Smooth muscle cell (in vitro differentiated cells): ENCODE data around the gene NKX2-1. TPM values are rescaled to one million over a fixed set of nuclear protein-coding genes. Genes with fewer than 3 reads are reported as not detected.

Source experiments
- DNase-seq: peaks from one replicate; lab custom pipeline; 2025; ENCODE audit not compliant: unreplicated experiment; lab: John Stamatoyannopoulos, UW
- H2AFZ ChIP-seq: fragments of 200-600 bp; sonication (generic); 2 replicates; pipeline ENCODE4 v1.6.0; 2016; ENCODE audit warnings: antibody characterized with exemption, low read depth, mild to moderate bottlenecking
- H3F3A ChIP-seq: fragments of 200-600 bp; sonication (generic); 2 replicates; pipeline ENCODE4 v1.6.0; 2017; ENCODE audit warnings: antibody characterized with exemption, low read depth
- H3K27ac ChIP-seq: fragments of 200-600 bp; sonication (generic); 2 replicates; pipeline ENCODE4 v1.5.1; 2016; ENCODE audit warnings: low read depth, mild to moderate bottlenecking
- H3K27me3 ChIP-seq: fragments of 200-600 bp; sonication (generic); 2 replicates; pipeline ENCODE4 v1.6.1; 2016; ENCODE audit warnings: low read depth, mild to moderate bottlenecking
- H3K36me3 ChIP-seq: fragments of 200-600 bp; sonication (generic); 2 replicates; pipeline ENCODE4 v1.5.1; 2016; ENCODE audit warnings: low read depth
- H3K4me1 ChIP-seq: fragments of 200-600 bp; sonication (generic); 2 replicates; pipeline ENCODE4 v1.5.1; 2016; ENCODE audit warnings: low read depth
- H3K4me2 ChIP-seq: fragments of 200-600 bp; sonication (generic); 2 replicates; pipeline ENCODE4 v1.6.0; 2016; ENCODE audit warnings: mild to moderate bottlenecking
- H3K4me3 ChIP-seq: fragments of 200-600 bp; sonication (generic); 2 replicates; pipeline ENCODE4 v1.5.1; 2016; ENCODE audit warnings: mild to moderate bottlenecking
- H3K79me2 ChIP-seq: fragments of 200-600 bp; sonication (generic); 2 replicates; pipeline ENCODE4 v1.6.0; 2016; ENCODE audit warnings: low read depth, mild to moderate bottlenecking
- H3K9ac ChIP-seq: fragments of 200-600 bp; sonication (generic); 2 replicates; pipeline ENCODE4 v1.6.0; 2016; ENCODE audit warnings: low read depth
- H3K9me3 ChIP-seq: fragments of 200-600 bp; sonication (generic); replicated peaks from 2 replicates; pipeline ENCODE4 v1.5.1; 2016; ENCODE audit warnings: low read depth
- H4K20me1 ChIP-seq: fragments of 200-600 bp; sonication (generic); 2 replicates; pipeline ENCODE4 v1.6.0; 2016; ENCODE audit warnings: low read depth
- WGBS: methylation state at CpG from one replicate; pipeline ENCODE4 v1.1.7; 2016; ENCODE audit warnings: low lambda C conversion rate; 5-methylcytosine and 5-hydroxymethylcytosine counted together
- polyA plus RNA-seq: library from polyadenylated mRNA; unstranded; fragments of >200 nt; fragmentation: Nextera tagmentation; extraction: Ambion mirVana; gene quantifications from 2 replicates; pipeline ENCODE4 v1.2.1, GENCODE V29; 2016
- total RNA-seq: library from RNA; depleted of rRNA; stranded (reverse); fragments of >200 nt; gene quantifications from 2 replicates; pipeline ENCODE4 v1.2.3, GENCODE V29; 2014
- TF ChIP-seq, protein P1 (sequence below): fragments of 200-600 bp; sonication (generic); IDR thresholded peaks from 2 replicates; pipeline ENCODE4 v1.5.1; 2017; ENCODE audit warnings: borderline replicate concordance, mild to moderate bottlenecking, antibody characterized with exemption; ENCODE audit not compliant: insufficient read depth, poor library complexity, severe bottlenecking

NKX2-1 gene
- total and polyA plus RNA-seq, 2 experiments from 2014 or later = not detected

DNA sequence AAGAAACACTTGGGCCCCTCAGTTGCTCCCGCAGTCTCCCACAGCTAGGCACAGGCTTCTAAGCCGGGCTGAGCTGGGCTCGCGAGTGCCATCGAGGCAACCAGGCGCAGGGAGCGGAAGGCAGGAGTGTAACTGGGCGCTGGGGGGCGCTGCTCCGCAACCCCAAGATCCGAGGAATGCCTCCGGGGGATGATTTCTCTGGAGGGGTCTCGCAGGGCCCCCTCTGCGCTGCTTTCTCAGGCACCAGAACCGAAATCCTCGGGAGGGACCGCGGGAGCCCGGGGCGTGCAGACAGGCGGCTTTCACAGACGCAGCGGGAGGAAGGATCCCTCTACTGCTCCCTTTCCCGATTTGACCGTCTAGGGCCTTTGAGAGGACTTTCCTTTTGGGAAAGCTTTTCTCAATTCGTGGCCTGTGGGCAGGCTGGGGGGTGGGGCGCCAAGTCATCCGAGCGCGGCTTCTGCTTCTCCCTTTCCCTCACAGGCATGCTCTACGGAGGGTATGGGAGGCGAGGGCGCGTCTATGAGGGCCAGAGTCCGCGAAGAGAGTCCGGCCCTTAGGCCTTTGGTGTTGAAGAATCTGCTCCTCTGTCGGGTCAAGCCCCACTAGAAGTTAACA, 4.3 kb upstream of the NKX2-1 start:
- Histone ChIP-seq H3K9ac (no peak overlapping the region), H3K36me3 (no peaks in the 10 kb centered on the region), H3K9me3 (no peaks in the 10 kb centered on the region), H2AFZ (no peak overlapping the region), H3K4me3 (no peak overlapping the region), H3K4me1 (peaks cover 18% of the 10 kb centered on the region), H3K79me2 (no peaks in the 10 kb centered on the region), H3K4me2 (no peak overlapping the region), H3K27me3 (peaks cover 100% of the 10 kb centered on the region), H3K27ac (no peak overlapping the region), H3F3A (no peaks in the 10 kb centered on the region), H4K20me1 (no peaks in the 10 kb centered on the region)
- no peak for DNase-seq
- TF ChIP-seq, protein P1, sequence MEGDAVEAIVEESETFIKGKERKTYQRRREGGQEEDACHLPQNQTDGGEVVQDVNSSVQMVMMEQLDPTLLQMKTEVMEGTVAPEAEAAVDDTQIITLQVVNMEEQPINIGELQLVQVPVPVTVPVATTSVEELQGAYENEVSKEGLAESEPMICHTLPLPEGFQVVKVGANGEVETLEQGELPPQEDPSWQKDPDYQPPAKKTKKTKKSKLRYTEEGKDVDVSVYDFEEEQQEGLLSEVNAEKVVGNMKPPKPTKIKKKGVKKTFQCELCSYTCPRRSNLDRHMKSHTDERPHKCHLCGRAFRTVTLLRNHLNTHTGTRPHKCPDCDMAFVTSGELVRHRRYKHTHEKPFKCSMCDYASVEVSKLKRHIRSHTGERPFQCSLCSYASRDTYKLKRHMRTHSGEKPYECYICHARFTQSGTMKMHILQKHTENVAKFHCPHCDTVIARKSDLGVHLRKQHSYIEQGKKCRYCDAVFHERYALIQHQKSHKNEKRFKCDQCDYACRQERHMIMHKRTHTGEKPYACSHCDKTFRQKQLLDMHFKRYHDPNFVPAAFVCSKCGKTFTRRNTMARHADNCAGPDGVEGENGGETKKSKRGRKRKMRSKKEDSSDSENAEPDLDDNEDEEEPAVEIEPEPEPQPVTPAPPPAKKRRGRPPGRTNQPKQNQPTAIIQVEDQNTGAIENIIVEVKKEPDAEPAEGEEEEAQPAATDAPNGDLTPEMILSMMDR = no peak
- WGBS = 13% methylated on average over 37 of the region's 38 CpGs

DNA sequence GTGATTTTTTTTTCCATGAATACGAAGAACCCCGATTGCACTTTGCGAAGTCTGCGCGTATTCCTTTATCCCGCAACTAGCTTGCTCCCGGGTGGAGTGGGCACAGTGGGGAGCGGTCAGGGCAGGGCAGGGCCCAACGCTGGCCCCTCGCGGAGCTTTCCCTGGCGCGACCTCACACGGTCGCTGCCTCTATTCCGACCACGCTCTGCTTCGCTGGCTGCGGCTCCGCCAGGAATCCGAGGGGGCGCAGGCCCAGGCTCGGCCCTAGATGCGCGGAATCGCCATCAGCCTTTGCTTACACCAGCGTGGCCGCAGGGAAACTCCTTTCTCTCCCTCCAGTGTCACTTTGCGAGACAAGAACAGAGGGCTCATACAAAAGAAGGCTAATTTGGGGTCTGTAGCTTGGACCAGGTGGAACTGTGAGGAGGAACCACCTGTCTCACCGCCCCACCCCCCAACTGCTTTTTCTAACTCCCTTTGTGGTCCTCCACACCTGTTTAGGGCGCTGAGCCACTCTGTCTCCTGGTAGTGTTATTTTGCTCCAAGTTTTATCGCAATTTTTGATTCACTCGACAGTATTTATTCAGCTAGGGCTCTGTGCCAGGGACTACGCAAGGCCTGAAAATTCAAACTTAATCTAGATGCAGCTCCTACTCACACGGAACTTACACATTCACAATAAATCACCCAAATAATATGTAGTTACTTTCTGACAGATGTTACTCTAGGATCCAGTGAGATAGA, 3.1 kb upstream of the NKX2-1 start:
- Histone ChIP-seq H3K36me3 (no peaks in the 10 kb centered on the region), H3K9ac (no peak overlapping the region), H3F3A (no peaks in the 10 kb centered on the region), H3K4me2 (no peak overlapping the region), H3K79me2 (no peaks in the 10 kb centered on the region), H4K20me1 (no peaks in the 10 kb centered on the region), H3K4me1 (peaks cover 25% of the 10 kb centered on the region), H3K27me3 (peaks cover 100% of the 10 kb centered on the region), H3K9me3 (no peaks in the 10 kb centered on the region), H3K4me3 (no peak overlapping the region), H2AFZ (no peak overlapping the region), H3K27ac (no peak overlapping the region)
- DNase-seq = no peak
- 19% methylated on average over 35 of the region's 35 CpGs for WGBS
- TF ChIP-seq, protein P1 = no peak

DNA sequence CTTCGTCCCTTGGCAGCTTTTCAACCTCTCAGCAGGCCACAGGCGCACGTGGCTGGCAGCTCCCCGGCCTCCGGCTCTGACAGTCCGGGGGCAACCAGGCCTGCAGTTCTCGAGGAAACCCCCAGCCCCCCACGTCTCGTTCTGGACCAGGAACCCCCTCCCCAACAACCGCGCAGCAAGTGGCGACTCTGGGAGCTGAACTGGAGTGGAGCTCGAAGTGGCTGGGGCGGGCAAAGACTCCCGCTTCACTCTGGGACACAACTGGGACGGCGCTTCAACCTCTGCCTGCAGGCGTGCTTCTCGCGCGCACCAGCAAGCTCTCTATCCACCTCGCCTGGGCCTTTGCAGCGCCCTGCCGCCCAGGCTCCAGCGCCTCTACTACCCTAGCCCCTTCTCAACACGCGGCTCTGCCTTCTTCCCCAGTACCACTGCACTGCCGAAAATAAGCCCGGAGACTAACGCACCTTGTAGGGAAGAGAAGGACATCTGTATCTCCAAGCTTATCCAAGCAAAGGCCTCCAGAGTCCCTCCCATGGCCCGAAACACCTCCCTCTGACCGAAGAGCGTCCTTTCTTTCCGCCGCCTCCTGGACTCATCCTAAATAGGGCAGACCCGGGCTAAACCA, 2.4 kb upstream of the NKX2-1 start:
- Histone ChIP-seq H3K9me3 (no peaks in the 10 kb centered on the region), H3K9ac (no peak overlapping the region), H3K27me3 (peaks cover 100% of the 10 kb centered on the region), H3K4me1 (peaks cover 25% of the 10 kb centered on the region), H4K20me1 (no peaks in the 10 kb centered on the region), H3K4me2 (no peak overlapping the region), H3K27ac (no peak overlapping the region), H3F3A (no peaks in the 10 kb centered on the region), H3K4me3 (no peak overlapping the region), H2AFZ (no peak overlapping the region), H3K79me2 (no peaks in the 10 kb centered on the region), H3K36me3 (no peaks in the 10 kb centered on the region)
- 8% methylated on average over 36 of the region's 36 CpGs for WGBS
- TF ChIP-seq, protein P1 = no peak
- DNase-seq = no peak
